RWPE1 (cell line): ENCODE data around the gene LPAR1.

Experiments used
- CTCF ChIA-PET: fragments of 350-600 bp; sonication (Branson Sonifier 250); formaldehyde crosslinking; extraction: SDS; loops from one replicate; lab custom pipeline; 2021; lab: Yijun Ruan, JAX
- POLR2A ChIA-PET: fragments of 400-600 bp; formaldehyde crosslinking; extraction: SDS; loops from one replicate; lab custom pipeline; 2020; ENCODE audit warnings: antibody characterized with exemption; ENCODE audit not compliant: low non-redundant PET; lab: Yijun Ruan, JAX
- DNase-seq: peaks from one replicate; pipeline ENCODE4 v3.0.0; 2012; ENCODE audit warnings: low spot score
- H3K27ac ChIP-seq: fragments of 450-650 bp; 2 replicates; pipeline ENCODE4 v1.5.1; 2017
- CTCF ChIP-seq: fragments of 450-650 bp; conservative IDR thresholded peaks from 2 replicates; pipeline ENCODE4 v1.5.1; 2017; ENCODE audit warnings: low read depth, mild to moderate bottlenecking

Gene LPAR1

DNA sequence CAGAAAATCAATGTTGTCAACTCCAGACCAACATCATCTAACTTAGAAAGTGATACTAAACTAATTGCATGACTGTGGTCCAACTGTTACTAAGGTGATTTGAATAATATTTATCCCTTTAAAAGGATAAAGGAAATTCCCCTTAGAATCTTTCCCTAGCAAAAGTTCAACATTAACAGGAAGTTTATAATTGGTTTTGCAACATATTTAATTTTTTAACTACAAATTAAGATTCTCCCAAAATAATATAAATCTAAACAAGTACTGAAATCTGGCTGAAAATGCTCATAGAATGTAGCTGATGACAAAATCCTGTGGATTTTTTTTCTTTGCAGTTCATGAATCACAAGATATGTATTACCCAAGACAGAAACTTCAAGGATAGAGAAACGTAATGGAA, 151.4 kb downstream of the LPAR1 start:
- CTCF ChIA-PET = interaction anchor here (0.6 kb wide), 1 partner anchor 90 kb away, joined by 3 read pairs; no protein-coding TSS in a partner anchor
- DNase-seq = no peak
- no peak for TF ChIP-seq CTCF
- H3K27ac ChIP-seq = no peak overlapping the region
- POLR2A ChIA-PET = no interaction called here

GRCh38 chr9:110880189-110880588, 158.1 kb downstream of the LPAR1 start:
- CTCF ChIA-PET = no interaction called here

DNA sequence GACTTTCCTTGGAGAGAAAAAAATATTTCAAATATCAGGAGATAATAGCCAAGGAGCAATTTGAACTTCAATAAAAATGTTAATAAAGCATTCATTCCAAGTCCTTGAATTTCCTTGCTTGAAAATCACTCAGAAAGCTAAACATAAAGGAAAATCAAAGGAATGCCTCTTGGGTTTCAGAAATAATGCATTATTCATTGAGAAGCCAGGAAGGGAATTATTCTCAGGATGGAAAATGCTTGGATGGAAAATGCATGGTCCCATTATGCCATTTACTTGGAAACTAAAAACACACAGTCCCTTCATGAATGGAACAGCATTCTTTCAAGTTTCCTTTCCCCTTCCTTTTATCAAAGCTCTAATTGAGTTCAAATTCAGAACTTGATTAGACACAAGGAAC, 160.9 kb downstream of the LPAR1 start:
- no peak for TF ChIP-seq CTCF
- DNase-seq = no peak
- H3K27ac ChIP-seq = no peak overlapping the region
- CTCF ChIA-PET = no interaction called here
- POLR2A ChIA-PET = no interaction called here

More at GRCh38 chr9:110880189-110880588, 158.1 kb downstream of the LPAR1 start:
- TF ChIP-seq CTCF = no peak
- H3K27ac ChIP-seq = no peak overlapping the region
- DNase-seq = no peak
- POLR2A ChIA-PET = no interaction called here

GRCh38 chr9:110876929-110877328, 161.3 kb downstream of the LPAR1 start:
- no peak for DNase-seq
- ChIA-PET CTCF (no interaction called here), POLR2A (no interaction called here)
- H3K27ac ChIP-seq = no peak overlapping the region
- TF ChIP-seq CTCF = no peak

GRCh38 chr9:110874963-110875674, 163.2 kb downstream of the LPAR1 start:
- POLR2A ChIA-PET = no interaction called here
- no peak overlapping the region for H3K27ac ChIP-seq
- no peak for DNase-seq
- CTCF ChIA-PET = no interaction called here
- no peak for TF ChIP-seq CTCF

- no peak overlapping the region for H3K27ac ChIP-seq
- POLR2A ChIA-PET = no interaction called here
- CTCF ChIA-PET = no interaction called here
- no peak for DNase-seq
- no peak for TF ChIP-seq CTCF
These were observed 165.3 kb downstream of the LPAR1 start for GRCh38 chr9:110872920-110873319.
